GM18861 (cell line): ENCODE measurements around the gene RAD9A.

Experiments used
- ATAC-seq: cut with Tn5 transposase; IDR thresholded peaks from one replicate; pipeline ENCODE4 v1.9.1; 2021; ENCODE audit not compliant: unreplicated experiment

RAD9A gene

GRCh38 chr11:67373648-67374570 lies 17.9 kb upstream of the RAD9A start:
- ATAC-seq = no peak

GRCh38 chr11:67374571-67375281 lies 17.1 kb upstream of the RAD9A start:
- ATAC-seq = no peak

DNA sequence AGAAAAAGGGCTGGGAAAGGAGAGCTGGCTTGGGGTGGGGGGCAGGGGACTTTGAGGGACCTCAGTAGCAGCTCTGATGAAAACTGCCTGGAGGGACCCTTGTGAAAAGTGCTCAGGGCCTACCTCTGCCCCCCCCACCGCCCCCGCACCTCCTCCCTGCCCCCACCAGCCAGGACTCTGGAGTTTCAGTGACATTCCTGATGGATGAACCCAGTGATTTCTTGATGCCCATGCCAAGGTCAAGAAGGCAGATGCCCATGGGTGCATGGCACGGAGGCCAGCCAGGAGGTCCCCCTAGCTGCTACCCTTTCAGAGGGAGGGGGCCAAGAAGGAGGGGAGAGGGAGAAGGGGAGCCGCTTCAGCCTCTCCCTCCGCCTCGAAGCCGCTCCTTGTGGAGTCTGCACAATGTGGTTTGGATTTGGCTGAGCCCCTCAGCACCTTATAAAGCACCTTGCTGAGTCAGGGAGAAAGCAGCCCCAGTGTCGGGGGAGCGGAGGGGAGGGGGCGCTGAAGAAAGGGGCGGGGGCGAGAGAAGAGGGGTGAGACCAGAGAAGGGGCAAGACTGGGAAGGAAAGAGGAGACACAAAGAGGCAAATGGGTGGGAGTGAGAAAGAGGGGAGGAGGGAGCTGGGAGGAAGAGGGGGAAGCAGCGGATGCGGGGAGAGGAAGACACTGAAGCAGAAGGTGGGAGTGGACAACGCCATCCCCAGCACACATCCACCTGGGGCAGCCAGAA lies 16.3 kb upstream of the RAD9A start:
- no peak for ATAC-seq

GRCh38 chr11:67376063-67376820 lies 15.5 kb upstream of the RAD9A start:
- ATAC-seq = no peak

GRCh38 chr11:67376873-67377808 lies 14.6 kb upstream of the RAD9A start:
- ATAC-seq = no peak

DNA sequence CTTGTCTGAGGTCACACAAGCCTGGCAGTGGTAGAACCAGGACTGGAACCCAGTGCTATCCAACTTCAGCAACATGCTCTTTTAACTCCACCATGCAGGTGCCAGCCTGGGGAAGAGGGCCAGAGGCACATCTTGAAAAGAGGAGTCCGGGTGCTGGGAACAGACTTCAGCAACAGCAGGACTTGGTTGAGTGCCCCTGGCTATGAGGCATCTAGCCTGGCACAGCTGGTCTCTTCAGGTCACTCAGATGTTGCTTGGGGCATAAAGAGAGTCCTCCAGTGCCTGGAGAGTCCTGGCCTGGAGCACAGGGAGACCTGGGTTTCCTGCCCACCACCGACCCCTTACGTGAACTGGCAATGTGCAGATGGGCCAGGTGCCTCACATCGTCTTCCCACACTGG lies 13.2 kb upstream of the RAD9A start:
- ATAC-seq = no peak

- ATAC-seq = no peak
Observed at GRCh38 chr11:67379061-67380058, 12.4 kb upstream of the RAD9A start.

- peak; percentile 50 for ATAC-seq
Observed at GRCh38 chr11:67381244-67381972, 10.4 kb upstream of the RAD9A start.

- no peak for ATAC-seq
Observed at GRCh38 chr11:67382276-67383136, 9.3 kb upstream of the RAD9A start.

DNA sequence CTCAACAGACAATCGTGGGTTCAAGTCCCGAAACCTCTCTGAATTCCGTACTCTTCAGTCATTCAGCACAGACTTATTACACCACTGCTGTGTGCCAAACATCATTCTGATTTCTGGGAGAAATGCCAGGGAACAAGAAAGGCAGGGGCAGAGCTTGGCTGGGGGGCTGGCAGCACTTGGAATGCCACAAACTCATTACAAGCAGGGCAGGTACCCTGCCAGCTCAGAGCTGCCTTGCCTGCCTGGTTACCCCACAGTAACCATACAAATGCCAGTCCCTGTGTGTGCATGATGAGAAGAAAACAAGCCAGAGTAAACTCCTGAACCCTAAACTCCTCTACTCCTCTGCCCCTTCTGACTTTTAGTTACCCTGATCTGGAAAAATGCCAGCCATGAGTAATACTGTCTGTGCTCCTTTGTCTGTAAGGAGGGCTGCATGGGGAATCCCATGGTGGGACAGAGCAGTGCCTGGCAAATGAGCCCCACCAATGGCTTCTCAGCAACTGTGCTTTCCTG lies 6.9 kb upstream of the RAD9A start:
- ATAC-seq = no peak

DNA sequence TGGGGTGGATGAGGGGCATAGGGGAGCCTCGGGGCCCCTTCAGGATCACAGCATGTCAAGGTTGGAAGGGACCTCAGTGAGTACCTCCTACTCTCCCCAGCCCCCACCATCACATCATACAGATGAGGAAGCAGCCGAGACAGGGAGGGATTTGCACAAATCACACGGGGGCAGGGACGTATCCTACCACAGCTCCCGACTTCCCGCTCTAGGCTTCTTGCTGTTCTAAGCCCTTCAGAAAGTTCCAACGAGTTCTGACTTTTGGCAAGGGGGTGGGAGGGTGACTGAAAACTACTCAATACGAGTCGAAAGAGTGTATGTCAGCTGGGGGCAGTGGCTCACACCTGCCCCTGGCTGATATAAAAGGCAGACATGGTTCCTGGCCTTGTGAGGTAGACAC lies 4.7 kb upstream of the RAD9A start:
- no peak for ATAC-seq

DNA sequence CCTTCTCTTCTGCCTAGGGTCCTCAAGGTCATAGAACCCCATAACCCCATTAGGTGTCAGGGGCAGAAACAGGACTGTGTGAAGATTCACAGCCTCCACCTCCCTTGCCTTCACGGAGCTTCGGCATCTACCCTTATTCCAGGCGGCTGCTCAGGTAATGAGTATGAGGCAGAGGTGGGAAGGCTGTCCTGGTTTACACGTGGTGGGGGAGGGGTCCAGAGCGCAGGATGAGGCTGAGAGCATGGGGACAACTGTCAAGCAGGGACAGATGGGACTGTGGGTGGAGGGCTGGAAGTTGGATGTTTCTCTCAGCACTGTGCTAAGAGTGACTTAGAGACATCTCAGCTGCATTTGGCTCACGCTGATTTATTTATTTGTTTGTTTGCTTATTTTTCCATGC lies 4.3 kb upstream of the RAD9A start:
- no peak for ATAC-seq

GRCh38 chr11:67389477-67389876 lies 2.3 kb upstream of the RAD9A start:
- no peak for ATAC-seq

DNA sequence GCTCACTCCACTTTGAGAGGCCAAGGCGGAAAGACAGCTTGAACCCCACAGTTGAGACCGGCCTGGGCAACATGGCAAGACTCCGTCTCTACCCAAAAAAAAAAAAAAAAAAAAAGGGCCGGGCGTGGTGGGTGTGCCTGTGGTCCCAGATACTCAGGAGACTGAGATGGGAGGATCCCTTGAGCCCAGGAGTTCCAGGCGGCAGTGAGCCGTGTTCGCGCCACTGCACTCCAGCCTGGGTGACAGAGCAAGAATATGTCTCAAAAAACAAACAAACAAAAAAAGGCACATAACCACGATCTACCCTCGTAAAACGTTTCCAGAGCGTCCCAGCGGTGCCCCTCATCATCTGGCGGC lies 861 bp upstream of the RAD9A start:
- ATAC-seq = no peak

DNA sequence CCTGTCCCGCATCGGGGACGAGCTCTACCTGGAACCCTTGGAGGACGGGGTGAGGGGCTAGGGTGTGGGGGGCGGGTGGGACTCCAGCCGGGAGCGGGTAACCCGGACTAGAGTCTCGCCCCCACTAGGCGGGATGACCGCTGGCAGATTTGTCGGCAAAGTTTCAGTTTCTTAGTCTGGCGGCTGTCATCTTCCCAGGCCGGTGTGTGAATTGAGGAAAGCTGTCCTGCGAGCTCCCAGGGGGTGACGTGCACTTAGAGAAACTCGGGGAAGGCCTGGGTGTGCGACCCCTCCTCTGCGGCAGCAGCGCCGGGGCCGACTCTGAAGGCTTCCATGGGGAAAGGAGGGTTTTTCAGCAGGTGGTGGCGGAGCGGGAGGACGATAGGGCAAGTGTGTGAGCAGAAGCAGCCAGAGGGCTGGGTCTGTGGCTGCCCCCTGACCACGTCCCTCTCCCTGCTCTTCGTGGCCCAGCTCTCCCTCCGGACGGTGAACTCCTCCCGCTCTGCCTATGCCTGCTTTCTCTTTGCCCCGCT lies 463 bp downstream of the RAD9A start:
- ATAC-seq = no peak

DNA sequence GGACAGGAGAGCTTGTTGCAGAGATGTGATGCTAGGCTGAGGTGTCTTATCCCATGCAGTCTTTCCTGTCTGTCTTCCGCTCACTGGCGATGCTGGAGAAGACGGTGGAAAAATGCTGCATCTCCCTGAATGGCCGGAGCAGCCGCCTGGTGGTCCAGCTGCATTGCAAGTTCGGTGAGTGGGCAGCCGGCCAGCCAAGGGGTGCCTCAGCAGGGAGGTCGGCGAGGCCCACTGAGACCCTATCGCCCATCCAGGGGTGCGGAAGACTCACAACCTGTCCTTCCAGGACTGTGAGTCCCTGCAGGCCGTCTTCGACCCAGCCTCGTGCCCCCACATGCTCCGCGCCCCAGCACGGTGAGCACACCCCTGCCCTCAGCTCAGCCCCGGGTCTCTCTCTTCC lies 1.7 kb downstream of the RAD9A start:
- ATAC-seq = no peak

DNA sequence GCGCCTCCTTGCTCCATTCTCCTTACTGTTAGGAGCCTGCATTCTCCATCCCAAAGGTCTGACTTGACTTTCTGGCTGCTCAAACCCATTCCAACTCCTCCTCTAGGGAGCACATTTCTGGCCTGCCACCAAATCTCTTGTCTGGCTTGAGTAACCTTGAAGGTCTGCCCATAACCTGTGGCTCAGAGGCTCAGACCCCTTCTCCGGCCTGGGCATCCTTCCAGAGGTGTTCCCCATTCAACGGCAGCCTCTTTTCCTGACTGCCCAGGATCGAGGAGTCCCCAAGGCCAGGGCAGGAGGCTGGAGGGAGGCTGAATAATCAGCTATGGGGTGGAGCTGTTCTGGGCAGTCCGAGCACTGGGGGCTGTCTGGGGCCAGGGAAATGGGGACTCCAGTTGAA lies 2.2 kb downstream of the RAD9A start:
- no peak for ATAC-seq
